WTC11 (cell line): Measurements from ENCODE around the gene IQCE. TPM values are rescaled to one million over a fixed set of nuclear protein-coding genes. Genes with fewer than 3 reads are reported as not detected.

Source experiments
- ATAC-seq: fragments of 200-7000 bp; cut with Tn5 transposase; 2 replicates; pipeline ENCODE4 v1.10.0; 2021; ENCODE audit warnings: mild to moderate bottlenecking, moderate library complexity
- CTCF ChIA-PET: fragments of 300-600 bp; sonication (Branson Sonifier 250); formaldehyde crosslinking; loops from one replicate; lab custom pipeline; 2021; ENCODE audit warnings: antibody characterized with exemption; lab: Charles Lee
- POLR2A ChIA-PET: fragments of 350-600 bp; sonication (Branson Sonifier 250); formaldehyde crosslinking; loops from one replicate; lab custom pipeline; 2021; ENCODE audit warnings: antibody characterized with exemption; lab: Charles Lee
- DNase-seq: peaks from one replicate; pipeline ENCODE4 v3.0.0; 2021; ENCODE audit warnings: low spot score
- H3K27ac Mint-ChIP-seq: 2 replicates; pipeline ENCODE4 v1.8.0; 2021; ENCODE audit warnings: mixed read lengths
- H3K27me3 Mint-ChIP-seq: 2 replicates; pipeline ENCODE4 v1.8.0; 2021; ENCODE audit warnings: low read depth, mild to moderate bottlenecking, moderate library complexity, mixed read lengths
- H3K36me3 Mint-ChIP-seq: 2 replicates; pipeline ENCODE4 v1.8.0; 2021; ENCODE audit warnings: mixed read lengths
- H3K4me1 Mint-ChIP-seq: 2 replicates; pipeline ENCODE4 v1.8.0; 2022; ENCODE audit warnings: mixed read lengths
- H3K4me3 Mint-ChIP-seq: 2 replicates; pipeline ENCODE4 v1.8.0; 2021; ENCODE audit warnings: mild to moderate bottlenecking, moderate library complexity, mixed read lengths
- H3K9me3 Mint-ChIP-seq: 2 replicates; pipeline ENCODE4 v1.8.0; 2021; ENCODE audit warnings: mixed read lengths
- GABPB1 ChIP-seq: sonication (generic); formaldehyde crosslinking; IDR thresholded peaks from 2 replicates; pipeline ENCODE4 v1.8.1; 2023; ENCODE audit warnings: mild to moderate bottlenecking, missing genetic modification reagents
- NR1H2 ChIP-seq: sonication (generic); formaldehyde crosslinking; IDR thresholded peaks from 2 replicates; pipeline ENCODE4 v1.9.0; 2021; ENCODE audit warnings: mild to moderate bottlenecking, moderate library complexity, missing genetic modification reagents
- NR3C1 ChIP-seq: sonication (generic); formaldehyde crosslinking; conservative IDR thresholded peaks from 2 replicates; pipeline ENCODE4 v1.8.1; 2023; ENCODE audit warnings: low read depth, mild to moderate bottlenecking, missing genetic modification reagents
- STAT6 ChIP-seq: sonication (generic); formaldehyde crosslinking; conservative IDR thresholded peaks from 2 replicates; pipeline ENCODE4 v1.8.1; 2023; ENCODE audit warnings: mild to moderate bottlenecking, low read depth, missing genetic modification reagents, moderate library complexity
- ZNF263 ChIP-seq: sonication (generic); formaldehyde crosslinking; IDR thresholded peaks from 2 replicates; pipeline ENCODE4 v1.8.1; 2022; ENCODE audit warnings: low read depth, mild to moderate bottlenecking, moderate library complexity, missing genetic modification reagents
- microRNA-seq: library from miRNA; unstranded; fragments of <30 nt; microRNA quantifications from one replicate; pipeline ENCODE4 v1.2.0, GENCODE V29; 2022; ENCODE audit warnings: borderline number of aligned reads
- total RNA-seq: library from RNA; stranded (reverse); gene quantifications from 3 replicates; pipeline ENCODE4 v1.2.3, GENCODE V29; 2021
- TF ChIP-seq, protein P1 (sequence below): fragments of 250-450 bp; sonication (Bioruptor Pico); IDR thresholded peaks from 2 replicates; pipeline ENCODE4 v1.9.0; 2021; ENCODE audit warnings: mild to moderate bottlenecking

Gene IQCE
- total RNA-seq, 1 experiment from 2014 or later: 4.4 TPM

- TF ChIP-seq, protein P1, sequence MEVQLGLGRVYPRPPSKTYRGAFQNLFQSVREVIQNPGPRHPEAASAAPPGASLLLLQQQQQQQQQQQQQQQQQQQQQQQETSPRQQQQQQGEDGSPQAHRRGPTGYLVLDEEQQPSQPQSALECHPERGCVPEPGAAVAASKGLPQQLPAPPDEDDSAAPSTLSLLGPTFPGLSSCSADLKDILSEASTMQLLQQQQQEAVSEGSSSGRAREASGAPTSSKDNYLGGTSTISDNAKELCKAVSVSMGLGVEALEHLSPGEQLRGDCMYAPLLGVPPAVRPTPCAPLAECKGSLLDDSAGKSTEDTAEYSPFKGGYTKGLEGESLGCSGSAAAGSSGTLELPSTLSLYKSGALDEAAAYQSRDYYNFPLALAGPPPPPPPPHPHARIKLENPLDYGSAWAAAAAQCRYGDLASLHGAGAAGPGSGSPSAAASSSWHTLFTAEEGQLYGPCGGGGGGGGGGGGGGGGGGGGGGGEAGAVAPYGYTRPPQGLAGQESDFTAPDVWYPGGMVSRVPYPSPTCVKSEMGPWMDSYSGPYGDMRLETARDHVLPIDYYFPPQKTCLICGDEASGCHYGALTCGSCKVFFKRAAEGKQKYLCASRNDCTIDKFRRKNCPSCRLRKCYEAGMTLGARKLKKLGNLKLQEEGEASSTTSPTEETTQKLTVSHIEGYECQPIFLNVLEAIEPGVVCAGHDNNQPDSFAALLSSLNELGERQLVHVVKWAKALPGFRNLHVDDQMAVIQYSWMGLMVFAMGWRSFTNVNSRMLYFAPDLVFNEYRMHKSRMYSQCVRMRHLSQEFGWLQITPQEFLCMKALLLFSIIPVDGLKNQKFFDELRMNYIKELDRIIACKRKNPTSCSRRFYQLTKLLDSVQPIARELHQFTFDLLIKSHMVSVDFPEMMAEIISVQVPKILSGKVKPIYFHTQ (CRISPR knock-in tag): no peak
- TF ChIP-seq, all 79 proteins: peak for 0
Measured at GRCh38 chr7:2662273-2663120, 103.7 kb downstream of the IQCE start (continued).

GRCh38 chr7:2663121-2663886, 104.5 kb downstream of the IQCE start:
- CTCF ChIA-PET: interaction anchor here (1.0 to 1.1 kb wide), 4 partner anchors 18 to 212 kb away, joined by 3 to 4 read pairs (median 3); no protein-coding TSS in a partner anchor

GRCh38 chr7:2663960-2664359, 105.2 kb downstream of the IQCE start:
- Mint-ChIP-seq H3K27me3 (peaks cover 5% of the 10 kb centered on the region; the same call in 1 of the 2 replicates), H3K27ac (no peak overlapping the region; the same call in 1 of the 2 replicates), H3K9me3 (no peaks in the 10 kb centered on the region), H3K4me3 (no peak overlapping the region), H3K4me1 (peaks cover 6% of the 10 kb centered on the region; the same call in 1 of the 2 replicates), H3K36me3 (no peaks in the 10 kb centered on the region)
- POLR2A ChIA-PET: no interaction called here
- CTCF ChIA-PET: interaction anchor here (1.0 to 2.6 kb wide), 3 partner anchors 18 to 195 kb away, joined by 3 to 9 read pairs (median 7); no protein-coding TSS in a partner anchor
- ATAC-seq (no peak), DNase-seq (no peak)
- TF ChIP-seq NR3C1 (no peak), ZNF263 (CRISPR knock-in tag) (0 out of 2 replicates have a peak, but pooled peaks have one; percentile 47)

More at GRCh38 chr7:2663121-2663886, 104.5 kb downstream of the IQCE start:
- H3K36me3 Mint-ChIP-seq: no peaks in the 10 kb centered on the region
- H3K27me3 Mint-ChIP-seq: peaks cover 3% of the 10 kb centered on the region; the same call in 1 of the 2 replicates
- H3K4me1 Mint-ChIP-seq: peaks cover 6% of the 10 kb centered on the region; the same call in 1 of the 2 replicates
- no peak overlapping the region for H3K4me3 Mint-ChIP-seq
- no peak for DNase-seq
- TF ChIP-seq STAT6 (CRISPR knock-in tag) (no peak), NR1H2 (CRISPR knock-in tag) (no peak), GABPB1 (CRISPR knock-in tag) (peak; percentile 79)
- no peaks in the 10 kb centered on the region for H3K9me3 Mint-ChIP-seq
- ATAC-seq: no peak
- POLR2A ChIA-PET: interaction anchor here (0.7 kb wide), 1 partner anchor 9 kb away, joined by 3 read pairs; no protein-coding TSS in a partner anchor
- no peak overlapping the region; the same call in 1 of the 2 replicates for H3K27ac Mint-ChIP-seq

Small RNAs within 50 kb of the gene (microRNA-seq; reads per million reads assigned to microRNA genes)
- not detected for gene MIR4648

Other genes with a start within 250 kb of the IQCE start
- gene SNX8, start 244.5 kb upstream of the IQCE start, total RNA-seq: 44.9 to 50.8 TPM (median 49.6 TPM) in 3 replicates
- 300 to 361 TPM (median 304 TPM) in 3 replicates for gene EIF3B, start 204.2 kb upstream of the IQCE start, total RNA-seq
- gene CHST12, start 155.4 kb upstream of the IQCE start, total RNA-seq: 18.3 to 21.7 TPM (median 20.7 TPM) in 3 replicates
- gene GRIFIN, start 82.6 kb upstream of the IQCE start, total RNA-seq: not detected in 3 replicates
- 24.1 to 29.4 TPM (median 26.5 TPM) in 3 replicates for gene LFNG, start 39.2 kb upstream of the IQCE start, total RNA-seq
- gene BRAT1, start 3.5 kb upstream of the IQCE start, total RNA-seq: 44.0 to 50.0 TPM (median 46.1 TPM) in 3 replicates
- gene TTYH3, start 73.0 kb downstream of the IQCE start, total RNA-seq: 178 to 190 TPM (median 181 TPM) in 3 replicates
- gene AMZ1, start 129.2 kb downstream of the IQCE start, total RNA-seq: 0.85 to 1.4 TPM (median 1.4 TPM) in 3 replicates